Panc1 (cell line): Measurements from ENCODE around the gene HOXD3. TPM values are rescaled to one million over a fixed set of nuclear protein-coding genes. Genes with fewer than 3 reads are reported as not detected.

Source experiments
- ATAC-seq: fragments of 200-7000 bp; cut with Tn5 transposase; 2 replicates; pipeline ENCODE4 v1.9.1; 2020; ENCODE audit warnings: mild to moderate bottlenecking, moderate library complexity
- BruUV-seq: library from RNA; stranded (reverse); fragments of 400-500 nt; replicated peaks from 2 replicates; lab custom pipeline; 2021; lab: Mats Ljungman, UMichigan
- CTCF ChIA-PET: fragments of 300-600 bp; sonication (Branson Sonifier 250); formaldehyde crosslinking; loops from one replicate; lab custom pipeline; 2022; ENCODE audit warnings: antibody characterized with exemption; lab: Charles Lee
- POLR2A ChIA-PET: fragments of 300-600 bp; sonication (Branson Sonifier 250); formaldehyde crosslinking; loops from one replicate; lab custom pipeline; 2022; ENCODE audit warnings: antibody characterized with exemption; lab: Charles Lee
- DNase-seq: peaks from one replicate; pipeline ENCODE4 v3.0.0-alpha.2; 2010; ENCODE audit warnings: low read depth, low spot score
- H3K27ac ChIP-seq: 2 replicates; pipeline ENCODE4 v1.5.1; 2011; ENCODE audit warnings: mild to moderate bottlenecking, low read length, inconsistent platforms
- H3K27me3 ChIP-seq: fragments of 200-500 bp; sonication (Bioruptor generic); 2 replicates; pipeline ENCODE4 v1.6.0; 2014; ENCODE audit warnings: low read length, inconsistent platforms; ENCODE audit not compliant: control insufficient read depth, insufficient read depth
- H3K36me3 ChIP-seq: fragments of 200-500 bp; sonication (Bioruptor generic); 2 replicates; pipeline ENCODE4 v1.5.1; 2014; ENCODE audit warnings: inconsistent platforms, mild to moderate bottlenecking, low read length, moderate library complexity; ENCODE audit not compliant: control insufficient read depth, insufficient read depth
- H3K4me1 ChIP-seq: 2 replicates; pipeline ENCODE4 v1.5.1; 2011; ENCODE audit warnings: inconsistent platforms, mild to moderate bottlenecking, low read length, moderate library complexity; ENCODE audit not compliant: control insufficient read depth, insufficient read depth
- H3K4me3 ChIP-seq, 2 experiments: 2 replicates each; pipeline ENCODE4 v1.5.1; 2011 to 2012; ENCODE audit warnings: low read depth in 2 of 2, low read length in 2 of 2, mild to moderate bottlenecking in 2 of 2, inconsistent platforms in 1 of 2, moderate library complexity in 1 of 2
- H3K9me3 ChIP-seq: fragments of 200-500 bp; sonication (Bioruptor generic); 2 replicates; pipeline ENCODE4 v1.5.1; 2014; ENCODE audit warnings: low read depth, mild to moderate bottlenecking, inconsistent platforms, low read length, moderate library complexity; ENCODE audit not compliant: control insufficient read depth, insufficient read depth
- POLR2AphosphoS5 ChIP-seq: IDR thresholded peaks from 2 replicates; pipeline ENCODE4 v1.6.1; 2012; ENCODE audit warnings: mild to moderate bottlenecking, low read depth, low read length, moderate library complexity
- REST ChIP-seq, 2 experiments: IDR thresholded peaks; 2 replicates each; pipeline ENCODE4 v1.6.1; 2011 to 2012; ENCODE audit warnings: low read depth in 2 of 2, control low read depth in 1 of 2, low read length in 1 of 2, mild to moderate bottlenecking in 1 of 2, moderate library complexity in 1 of 2; ENCODE audit not compliant: insufficient read depth in 1 of 2
- SIN3A ChIP-seq: IDR thresholded peaks from 2 replicates; pipeline ENCODE4 v1.6.1; 2012; ENCODE audit warnings: low read depth, mild to moderate bottlenecking, low read length, moderate library complexity, borderline replicate concordance; ENCODE audit not compliant: insufficient read depth
- in situ Hi-C: cut with HindIII; loops from 2 replicates; pipeline ENCODE4 v1.10.0; 2016; ENCODE audit warnings: low sequenced_read_pairs, low pct_unique_long_range_greater_than_20kb
- intact Hi-C: fragments of 100-400 bp; cut with micrococcal nuclease; formaldehyde crosslinking; loops from one replicate; pipeline ENCODE4 v1.10.0; 2022; ENCODE audit not compliant: unreplicated experiment
- total RNA-seq: library from RNA; stranded (reverse); gene quantifications from one replicate; pipeline ENCODE4 v1.2.1, GENCODE V29; 2021; ENCODE audit not compliant: unreplicated experiment
- TF ChIP-seq, protein P1 (sequence below): fragments of 450-650 bp; IDR thresholded peaks from 2 replicates; pipeline ENCODE4 v1.5.1; 2017; ENCODE audit warnings: mild to moderate bottlenecking

HOXD3 gene
- total RNA-seq, 1 experiment from 2014 or later, result 1.8 TPM

DNA sequence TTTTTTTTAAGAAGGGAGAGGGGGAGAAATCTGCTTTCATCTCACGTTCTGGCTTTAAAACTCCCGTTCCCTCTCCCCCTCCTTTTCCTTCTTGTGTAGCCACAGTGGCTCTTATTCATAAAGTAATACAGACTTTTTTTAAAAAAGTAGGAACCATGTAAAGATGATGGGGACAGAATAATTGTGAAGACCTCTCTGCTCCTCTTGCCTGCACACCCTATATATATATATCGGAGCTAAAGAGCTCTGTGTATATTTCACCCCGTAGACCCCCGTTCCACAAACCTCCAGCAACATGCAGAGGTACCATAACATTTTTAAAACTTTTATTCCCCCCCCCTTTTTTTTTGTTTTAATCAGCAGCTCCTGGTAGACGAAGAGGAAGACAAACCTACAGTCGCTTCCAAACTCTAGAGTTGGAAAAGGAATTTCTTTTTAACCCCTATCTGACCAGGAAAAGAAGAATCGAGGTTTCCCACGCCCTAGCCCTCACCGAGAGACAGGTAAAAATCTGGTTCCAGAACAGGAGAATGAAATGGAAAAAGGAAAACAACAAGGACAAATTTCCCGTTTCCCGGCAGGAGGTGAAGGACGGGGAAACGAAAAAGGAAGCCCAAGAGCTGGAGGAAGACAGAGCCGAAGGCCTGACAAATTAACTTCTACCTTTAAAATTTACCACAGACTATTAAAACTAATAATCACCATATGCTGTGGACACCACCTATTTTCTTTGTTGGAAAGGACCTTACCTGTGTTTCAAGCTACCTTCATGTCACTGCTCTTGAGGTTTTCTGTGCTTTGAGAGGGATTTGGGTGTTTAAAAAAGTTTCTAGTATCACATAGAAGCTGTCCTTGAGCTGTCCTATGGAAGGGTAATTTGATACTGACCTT lies 25.9 kb upstream of the HOXD3 start:
- in situ Hi-C loops (no loop called here), intact Hi-C loops (no loop called here)
- no peak for DNase-seq
- ChIA-PET POLR2A (no interaction called here), CTCF (interaction anchor here (1.7 kb wide), 1 partner anchor 324 kb away, joined by 18 read pairs; no protein-coding TSS in a partner anchor)
- TF ChIP-seq SIN3A (no peak), REST (IDR thresholded peaks at IDR 0.05; ENCODE audit: insufficient read depth in 1 of 2, low read depth in 2 of 2, low read length in 1 of 2) (no peak), POLR2AphosphoS5 (no peak)
- TF ChIP-seq, protein P1, sequence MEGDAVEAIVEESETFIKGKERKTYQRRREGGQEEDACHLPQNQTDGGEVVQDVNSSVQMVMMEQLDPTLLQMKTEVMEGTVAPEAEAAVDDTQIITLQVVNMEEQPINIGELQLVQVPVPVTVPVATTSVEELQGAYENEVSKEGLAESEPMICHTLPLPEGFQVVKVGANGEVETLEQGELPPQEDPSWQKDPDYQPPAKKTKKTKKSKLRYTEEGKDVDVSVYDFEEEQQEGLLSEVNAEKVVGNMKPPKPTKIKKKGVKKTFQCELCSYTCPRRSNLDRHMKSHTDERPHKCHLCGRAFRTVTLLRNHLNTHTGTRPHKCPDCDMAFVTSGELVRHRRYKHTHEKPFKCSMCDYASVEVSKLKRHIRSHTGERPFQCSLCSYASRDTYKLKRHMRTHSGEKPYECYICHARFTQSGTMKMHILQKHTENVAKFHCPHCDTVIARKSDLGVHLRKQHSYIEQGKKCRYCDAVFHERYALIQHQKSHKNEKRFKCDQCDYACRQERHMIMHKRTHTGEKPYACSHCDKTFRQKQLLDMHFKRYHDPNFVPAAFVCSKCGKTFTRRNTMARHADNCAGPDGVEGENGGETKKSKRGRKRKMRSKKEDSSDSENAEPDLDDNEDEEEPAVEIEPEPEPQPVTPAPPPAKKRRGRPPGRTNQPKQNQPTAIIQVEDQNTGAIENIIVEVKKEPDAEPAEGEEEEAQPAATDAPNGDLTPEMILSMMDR, result no peak
- H3K4me3 ChIP-seq, result peak overlapping the region in 1 of 2 experiments; percentile 31; a peak in 1 of 4 replicates
- H3K27ac ChIP-seq, result no peak overlapping the region
- H3K27me3 ChIP-seq, result no peaks in the 10 kb centered on the region
- H3K4me1 ChIP-seq, result peaks cover 21% of the 10 kb centered on the region
- no TSS peak for BruUV-seq
- no peak for ATAC-seq
- no peaks in the 10 kb centered on the region for H3K36me3 ChIP-seq
- H3K9me3 ChIP-seq, result no peaks in the 10 kb centered on the region

- in situ Hi-C loops, result no loop called here
- BruUV-seq, result no TSS peak
- DNase-seq (no peak), ATAC-seq (no peak)
- ChIA-PET CTCF (interaction anchor here (1.7 kb wide), 1 partner anchor 323 kb away, joined by 18 read pairs; no protein-coding TSS in a partner anchor), POLR2A (no interaction called here)
- intact Hi-C loops, result no loop called here
- Histone ChIP-seq H3K4me3 (peak overlapping the region; percentile 35 to 47; a peak in 3 of 4 replicates), H3K27me3 (no peaks in the 10 kb centered on the region), H3K4me1 (peaks cover 20% of the 10 kb centered on the region), H3K27ac (peak overlapping the region; percentile 76), H3K9me3 (no peaks in the 10 kb centered on the region), H3K36me3 (no peaks in the 10 kb centered on the region)
- TF ChIP-seq POLR2AphosphoS5 (no peak), REST (IDR thresholded peaks at IDR 0.05; ENCODE audit: insufficient read depth in 1 of 2, low read depth in 2 of 2, low read length in 1 of 2) (no peak)
Observed at GRCh38 chr2:176131848-176132158, 25.3 kb upstream of the HOXD3 start.
